Measurements from ENCODE around the gene THSD4. TPM values are rescaled to one million over a fixed set of nuclear protein-coding genes. Genes with fewer than 3 reads are reported as not detected.

THSD4 gene
- total RNA-seq, 6 experiments from 2014 or later, result 5.2 to 21.8 (median 13.7) TPM

- Histone ChIP-seq H3K9me3 (no peaks in the 10 kb centered on the region), H3K4me1 (peaks cover 0 to 72% (median 21%) of the 10 kb centered on the region in 4 donors), H3K27me3 (no peaks in the 10 kb centered on the region), H3K36me3 (no peaks in the 10 kb centered on the region), H3K27ac (peak overlapping the region in 1 of 3 donors; percentile 78), H3K4me3 (no peak overlapping the region)
- WGBS (ENCODE audit: insufficient coverage, low coverage, low lambda C conversion rate, missing lambda C conversion rate), result 30% methylated on average over 3 of the region's 3 CpGs
- TF ChIP-seq POLR2A (IDR thresholded peaks at IDR 0.05), result no peak
- TF ChIP-seq, protein P1, sequence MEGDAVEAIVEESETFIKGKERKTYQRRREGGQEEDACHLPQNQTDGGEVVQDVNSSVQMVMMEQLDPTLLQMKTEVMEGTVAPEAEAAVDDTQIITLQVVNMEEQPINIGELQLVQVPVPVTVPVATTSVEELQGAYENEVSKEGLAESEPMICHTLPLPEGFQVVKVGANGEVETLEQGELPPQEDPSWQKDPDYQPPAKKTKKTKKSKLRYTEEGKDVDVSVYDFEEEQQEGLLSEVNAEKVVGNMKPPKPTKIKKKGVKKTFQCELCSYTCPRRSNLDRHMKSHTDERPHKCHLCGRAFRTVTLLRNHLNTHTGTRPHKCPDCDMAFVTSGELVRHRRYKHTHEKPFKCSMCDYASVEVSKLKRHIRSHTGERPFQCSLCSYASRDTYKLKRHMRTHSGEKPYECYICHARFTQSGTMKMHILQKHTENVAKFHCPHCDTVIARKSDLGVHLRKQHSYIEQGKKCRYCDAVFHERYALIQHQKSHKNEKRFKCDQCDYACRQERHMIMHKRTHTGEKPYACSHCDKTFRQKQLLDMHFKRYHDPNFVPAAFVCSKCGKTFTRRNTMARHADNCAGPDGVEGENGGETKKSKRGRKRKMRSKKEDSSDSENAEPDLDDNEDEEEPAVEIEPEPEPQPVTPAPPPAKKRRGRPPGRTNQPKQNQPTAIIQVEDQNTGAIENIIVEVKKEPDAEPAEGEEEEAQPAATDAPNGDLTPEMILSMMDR (IDR thresholded peaks at IDR 0.05), result no peak
- peak in 1 of 4 donors; percentile 5 for ATAC-seq
- no peak for DNase-seq
- intact Hi-C loops (cut with DNase I), result no loop called here
Measured at GRCh38 chr15:71142780-71143179, 27.5 kb downstream of the THSD4 start.

DNA sequence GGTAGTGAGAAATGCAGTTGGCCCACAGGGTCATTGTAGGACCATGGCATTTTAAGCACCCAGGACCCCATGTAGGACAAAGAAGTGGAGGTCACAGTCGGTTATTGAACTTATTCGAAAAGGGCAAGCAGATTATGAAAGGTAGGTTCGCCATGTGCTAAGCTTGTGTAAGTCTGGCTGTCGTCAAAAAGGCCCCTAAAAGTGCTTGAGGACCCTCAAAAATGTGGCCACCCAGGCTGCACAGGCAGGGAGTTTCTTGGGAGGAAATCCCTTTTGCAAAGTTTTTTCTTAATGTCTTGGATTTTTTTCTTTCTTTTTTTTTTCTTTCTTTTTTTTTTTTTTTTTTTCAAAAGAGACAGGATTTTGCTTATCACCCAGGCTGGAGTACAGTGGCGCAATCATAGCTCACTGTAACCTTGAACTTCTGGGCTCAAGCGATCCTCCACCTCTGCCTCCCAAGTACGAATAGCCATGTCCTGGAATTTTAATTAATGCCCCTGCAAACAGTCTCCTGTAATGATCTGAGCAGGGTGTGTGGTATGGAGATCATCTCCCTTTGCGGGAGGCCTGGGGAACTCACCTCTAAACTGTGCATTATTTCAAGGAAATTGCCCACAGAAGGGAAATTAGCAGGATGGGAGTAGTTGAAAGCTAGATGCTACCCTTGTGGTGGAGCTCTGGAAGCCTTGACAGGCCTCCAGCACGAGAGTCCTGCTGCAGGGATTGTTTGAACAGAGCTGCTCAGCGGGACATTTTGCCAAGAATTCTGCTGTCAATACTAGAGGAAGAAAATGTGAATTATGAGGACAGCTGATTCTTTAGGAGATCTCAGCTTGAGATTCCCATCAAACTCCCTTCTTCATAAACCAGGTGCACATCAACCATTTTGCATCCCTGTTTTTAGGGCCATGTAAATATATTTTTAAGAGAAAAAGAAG lies 28.4 kb downstream of the THSD4 start:
- WGBS (ENCODE audit: insufficient coverage, low coverage, low lambda C conversion rate, missing lambda C conversion rate), result 27% methylated on average over 10 of the region's 10 CpGs
- no peaks in the 10 kb centered on the region for H3K36me3 ChIP-seq
- H3K4me3 ChIP-seq, result no peak overlapping the region
- ATAC-seq (peak; percentile 67 to 76 (median 72)), DNase-seq (peak; percentile 50 to 81 (median 74))
- no peaks in the 10 kb centered on the region for H3K27me3 ChIP-seq
- no peaks in the 10 kb centered on the region for H3K9me3 ChIP-seq
- H3K4me1 ChIP-seq, result peaks cover 0 to 77% (median 26%) of the 10 kb centered on the region in 4 donors
- H3K27ac ChIP-seq, result peak overlapping the region; percentile 36 to 78 (median 58)
- intact Hi-C loops (cut with DNase I), result no loop called here
- TF ChIP-seq, protein P1 (IDR thresholded peaks at IDR 0.05), result no peak
- TF ChIP-seq POLR2A (IDR thresholded peaks at IDR 0.05), result no peak

- DNase-seq, result no peak
- Histone ChIP-seq H3K4me1 (peaks cover 0 to 84% (median 34%) of the 10 kb centered on the region in 4 donors), H3K4me3 (no peak overlapping the region), H3K27me3 (no peaks in the 10 kb centered on the region), H3K9me3 (no peaks in the 10 kb centered on the region), H3K36me3 (no peaks in the 10 kb centered on the region), H3K27ac (peak overlapping the region in 1 of 3 donors; percentile 83)
- intact Hi-C loops (cut with DNase I), result no loop called here
- WGBS (ENCODE audit: insufficient coverage, low coverage, low lambda C conversion rate, missing lambda C conversion rate), result 59% methylated on average over 2 of the region's 2 CpGs
- TF ChIP-seq, protein P1 (IDR thresholded peaks at IDR 0.05), result no peak
- no peak for TF ChIP-seq POLR2A (IDR thresholded peaks at IDR 0.05)
- no peak for ATAC-seq
Measured at GRCh38 chr15:71145648-71146047, 30.4 kb downstream of the THSD4 start.

- H3K4me1 ChIP-seq, result peaks cover 0 to 91% (median 36%) of the 10 kb centered on the region in 4 donors
- no peaks in the 10 kb centered on the region for H3K27me3 ChIP-seq
- TF ChIP-seq POLR2A (IDR thresholded peaks at IDR 0.05), result peak; percentile 30
- TF ChIP-seq, protein P1 (IDR thresholded peaks at IDR 0.05), result no peak
- ATAC-seq, result peak; percentile 30 to 70 (median 54)
- H3K27ac ChIP-seq, result peak overlapping the region; percentile 20 to 83 (median 41)
- DNase-seq, result peak in 2 of 3 donors; percentile 36 to 58
- WGBS (ENCODE audit: insufficient coverage, low coverage, low lambda C conversion rate, missing lambda C conversion rate), result 18% methylated on average over 4 of the region's 4 CpGs
- intact Hi-C loops (cut with DNase I), result no loop called here
- no peaks in the 10 kb centered on the region for H3K36me3 ChIP-seq
- H3K4me3 ChIP-seq, result no peak overlapping the region
- no peaks in the 10 kb centered on the region for H3K9me3 ChIP-seq
Measured at GRCh38 chr15:71146580-71146982, 31.3 kb downstream of the THSD4 start.
